NCI-H446 treated with DMSO at 0.1 percent for 48 hours (cell line): ENCODE data around the gene DDX25.
A peak's percentile ranks its signal among the peaks of the same experiment; 100 is the strongest.

ENCODE experiments used
- DNase-seq: peaks from one replicate; lab custom pipeline; 2025; lab: John Stamatoyannopoulos, UW

Gene DDX25

GRCh38 chr11:125950696-125951651, 46.7 kb downstream of the DDX25 start:
- peak; percentile 32 for DNase-seq

DNA sequence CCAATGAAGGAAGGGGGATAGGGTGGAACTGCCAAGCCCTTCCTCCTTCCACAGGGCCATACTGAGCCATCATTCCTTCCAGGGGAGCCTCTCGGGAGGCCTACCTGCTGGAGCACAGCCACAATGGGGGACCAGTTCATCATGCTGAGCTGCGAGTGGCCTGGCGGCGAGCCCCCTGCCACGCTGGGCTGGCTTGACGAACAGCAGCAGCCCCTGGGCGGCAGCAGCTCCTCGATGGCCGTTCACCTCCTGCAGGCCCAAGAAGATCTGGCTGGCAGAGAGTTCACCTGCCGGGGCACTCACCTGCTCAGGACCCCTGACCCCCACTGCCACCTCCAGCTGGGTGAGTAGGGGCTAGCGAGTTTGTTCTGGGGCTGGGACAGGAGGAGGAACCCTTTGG, 47.4 kb downstream of the DDX25 start:
- DNase-seq = no peak

DNA sequence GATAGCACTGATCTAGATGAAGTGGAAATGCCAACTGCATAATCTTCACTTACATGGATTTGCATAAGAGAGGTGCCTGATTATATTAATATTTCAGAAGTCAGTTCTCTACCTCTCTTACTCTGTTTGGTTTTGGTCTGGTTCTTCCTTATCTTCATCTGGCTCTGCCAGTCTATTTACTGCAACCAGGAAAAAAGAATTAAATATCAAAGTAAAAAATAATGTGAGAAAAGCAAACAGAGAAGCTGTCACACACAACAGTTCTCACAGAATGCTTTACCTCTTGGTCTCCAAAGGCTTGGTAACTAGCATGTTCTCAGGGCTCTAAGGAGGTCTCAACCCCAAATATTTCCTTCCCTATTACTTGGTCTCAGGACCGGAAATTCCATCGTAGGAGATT, 48.3 kb downstream of the DDX25 start:
- DNase-seq = no peak

- DNase-seq = peak; percentile 57
Measured at GRCh38 chr11:125952973-125953372, 48.7 kb downstream of the DDX25 start.

DNA sequence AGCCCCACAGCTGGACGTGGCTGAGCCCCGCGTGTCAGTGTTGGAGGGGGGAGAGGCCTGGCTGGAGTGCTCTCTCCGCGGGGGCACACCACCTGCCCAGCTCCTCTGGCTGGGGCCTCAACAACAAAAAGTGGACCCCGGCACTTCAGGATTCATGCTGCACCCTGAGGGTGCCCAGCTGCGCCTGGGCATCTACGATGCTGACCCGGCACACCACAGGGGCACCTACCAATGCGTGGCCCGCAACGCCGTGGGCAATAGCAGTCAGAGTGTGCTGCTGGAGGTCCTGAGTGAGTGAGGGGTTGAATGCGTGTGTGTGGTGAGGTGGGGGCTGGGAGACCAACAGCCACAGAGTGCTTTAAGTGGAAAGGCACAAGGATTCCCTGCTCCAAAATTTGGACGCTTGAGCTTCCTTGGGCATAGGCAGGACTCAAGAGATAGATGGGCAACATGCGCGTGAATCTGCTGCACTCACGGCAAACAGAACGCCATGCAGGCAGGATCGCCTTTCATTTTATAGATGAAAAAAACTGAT, 49.2 kb downstream of the DDX25 start:
- DNase-seq = no peak

DNA sequence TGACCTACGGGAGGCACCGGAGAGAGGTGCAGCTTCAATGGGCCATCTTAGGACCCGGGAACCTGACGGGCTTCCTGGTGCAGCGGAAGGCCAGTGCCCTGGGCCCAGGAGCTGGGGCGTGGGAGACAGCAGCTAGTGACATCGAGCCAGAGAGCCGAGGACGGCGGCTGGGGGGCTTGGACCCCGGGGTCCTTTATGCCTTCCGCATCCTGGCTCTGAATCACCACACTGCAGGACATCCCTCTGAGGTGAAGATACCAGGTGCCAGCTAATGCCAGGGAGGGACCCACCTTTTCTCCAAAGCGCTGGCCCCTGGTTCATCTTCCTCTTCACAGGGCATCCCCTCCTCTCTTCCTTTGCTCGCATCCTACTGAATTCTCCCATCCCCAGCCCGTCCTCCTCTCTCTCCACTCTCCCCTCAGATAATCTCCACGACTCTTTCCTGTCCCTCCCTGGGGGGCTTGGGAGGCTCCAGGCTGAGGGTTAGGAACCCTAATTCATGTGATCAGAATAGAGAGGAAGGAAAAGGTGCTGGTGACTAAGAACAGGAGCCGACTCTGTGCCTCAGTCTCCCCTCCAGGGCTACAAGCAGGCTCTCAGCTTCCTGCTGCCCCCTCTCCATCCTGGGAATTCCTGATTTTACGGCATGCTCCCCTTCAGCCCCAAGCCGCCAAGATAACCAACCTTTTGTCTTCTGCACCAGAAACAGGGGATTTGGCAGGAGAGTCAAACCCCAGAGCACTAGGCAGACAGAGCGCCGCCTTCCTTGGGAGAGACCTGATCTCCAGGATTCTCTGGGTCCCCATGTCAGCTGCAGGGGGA, 50.0 kb downstream of the DDX25 start:
- DNase-seq = no peak

GRCh38 chr11:125954945-125955640, 50.8 kb downstream of the DDX25 start:
- no peak for DNase-seq

GRCh38 chr11:125955856-125956255, 51.5 kb downstream of the DDX25 start:
- no peak for DNase-seq

DNA sequence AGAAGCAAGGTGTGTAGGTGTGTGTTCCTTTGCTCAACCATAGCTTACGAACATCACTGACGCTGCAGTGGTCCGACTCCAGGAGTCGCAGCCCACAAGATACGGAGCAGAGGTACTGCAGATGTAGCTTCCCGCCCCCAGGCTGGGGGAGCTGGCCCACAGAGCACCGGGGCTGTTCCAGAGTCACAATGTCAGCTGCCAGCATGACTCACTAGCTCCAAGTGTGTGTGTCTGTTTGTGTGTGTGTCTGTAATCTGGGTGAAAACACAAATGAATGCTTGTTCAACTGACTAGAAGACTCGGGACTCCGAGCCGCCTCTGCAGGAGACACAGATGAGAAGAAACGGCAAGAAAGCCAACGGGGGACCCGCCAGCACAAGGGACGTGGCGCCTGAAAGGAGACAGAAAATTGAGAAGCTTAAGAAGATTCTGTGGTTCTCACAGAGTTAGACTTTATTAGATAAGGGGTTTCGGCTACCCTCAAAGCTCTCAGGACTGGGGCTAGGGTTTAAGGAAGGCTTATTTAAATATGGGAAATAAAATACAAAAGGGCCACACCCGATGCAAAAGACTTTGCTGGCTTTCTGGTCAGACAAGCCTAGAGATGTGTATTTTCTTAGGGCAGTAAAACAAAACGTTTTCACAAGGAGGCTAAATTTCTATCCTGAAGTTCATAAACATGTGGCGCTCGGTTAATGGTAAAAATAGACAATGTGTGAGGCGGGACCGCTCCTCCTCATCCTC, 52.3 kb downstream of the DDX25 start:
- DNase-seq = no peak

DNA sequence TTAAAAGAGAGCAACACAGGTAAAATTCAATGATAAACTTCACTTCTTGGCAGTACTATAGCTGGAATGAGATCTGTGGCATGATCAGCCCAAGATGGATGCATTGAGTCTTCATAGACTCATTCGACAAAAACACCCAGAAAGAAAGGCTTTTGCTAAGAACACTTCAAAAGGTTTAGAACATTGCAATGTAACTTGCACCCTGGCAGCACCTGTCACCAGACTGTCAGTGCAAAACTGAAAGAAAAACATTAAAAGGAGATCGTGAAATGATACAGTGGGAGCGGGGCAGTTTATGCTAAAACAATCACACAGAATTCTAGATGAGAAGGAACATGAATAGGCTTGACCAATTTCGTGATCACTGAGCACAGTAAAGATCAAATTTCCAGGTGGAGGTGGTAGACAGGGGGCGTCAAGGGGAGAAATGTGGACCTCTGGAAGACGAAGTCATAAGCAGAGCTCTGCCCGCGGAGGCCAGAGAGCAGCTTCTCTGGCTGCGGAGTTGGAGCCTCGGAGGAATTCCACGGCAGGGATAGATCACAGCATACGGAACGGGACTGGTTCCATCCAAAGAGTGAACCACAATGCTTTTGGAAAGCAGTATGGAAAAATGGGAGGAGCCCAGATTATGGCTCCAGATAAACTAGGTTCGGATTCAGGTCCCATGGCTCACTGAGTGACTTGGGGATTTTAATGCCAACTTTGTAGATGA, 53.5 kb downstream of the DDX25 start:
- no peak for DNase-seq

DNA sequence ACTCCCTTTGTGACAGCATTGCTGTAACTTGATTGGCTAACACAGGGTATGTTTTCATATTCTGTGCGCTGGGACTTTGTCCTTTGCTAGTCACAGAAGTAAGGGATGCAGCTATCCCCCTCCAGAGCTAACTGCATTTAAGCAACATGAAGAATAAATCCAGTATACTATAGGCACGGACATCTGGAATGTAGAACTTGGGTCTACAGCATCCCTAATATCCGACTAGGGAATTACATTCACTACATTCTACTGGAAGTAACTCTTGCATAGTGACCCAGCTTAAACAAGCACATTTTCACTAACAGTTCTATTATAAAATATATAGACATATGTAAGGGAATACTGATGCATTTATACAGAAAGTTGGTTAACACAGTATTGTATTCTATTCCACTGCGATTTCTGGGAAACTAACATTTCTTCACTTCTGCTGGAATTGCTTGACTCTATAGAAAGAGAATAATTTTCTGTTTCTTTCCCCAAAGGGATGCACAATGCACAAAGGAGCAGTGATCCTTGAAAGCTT, 54.6 kb downstream of the DDX25 start:
- no peak for DNase-seq

- DNase-seq = no peak
Measured at GRCh38 chr11:125959511-125959910, 55.2 kb downstream of the DDX25 start.

GRCh38 chr11:125959931-125960330, 55.6 kb downstream of the DDX25 start:
- DNase-seq = no peak

- no peak for DNase-seq
Measured at GRCh38 chr11:125960771-125961170, 56.5 kb downstream of the DDX25 start.

DNA sequence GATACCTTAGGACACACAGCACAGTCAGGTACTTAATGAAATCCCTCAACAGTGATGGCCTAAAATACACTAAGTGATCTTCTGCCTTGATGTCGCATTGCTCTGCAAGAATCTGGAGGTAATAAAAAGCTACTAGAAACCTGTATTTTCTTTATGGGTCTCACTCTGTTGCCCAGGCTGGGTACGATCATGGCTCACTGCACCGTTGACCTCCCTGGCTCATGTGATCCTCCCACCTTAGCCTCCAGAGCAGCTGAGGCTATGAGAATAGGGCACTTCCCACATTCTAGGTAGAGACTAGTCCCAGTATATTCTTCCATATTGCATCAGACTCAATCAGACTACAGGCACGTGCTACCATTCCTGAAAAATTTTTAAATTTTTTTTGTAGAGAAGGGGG, 63.2 kb downstream of the DDX25 start:
- no peak for DNase-seq

- DNase-seq = no peak
Measured at GRCh38 chr11:125968354-125968753, 64.0 kb downstream of the DDX25 start.

DNA sequence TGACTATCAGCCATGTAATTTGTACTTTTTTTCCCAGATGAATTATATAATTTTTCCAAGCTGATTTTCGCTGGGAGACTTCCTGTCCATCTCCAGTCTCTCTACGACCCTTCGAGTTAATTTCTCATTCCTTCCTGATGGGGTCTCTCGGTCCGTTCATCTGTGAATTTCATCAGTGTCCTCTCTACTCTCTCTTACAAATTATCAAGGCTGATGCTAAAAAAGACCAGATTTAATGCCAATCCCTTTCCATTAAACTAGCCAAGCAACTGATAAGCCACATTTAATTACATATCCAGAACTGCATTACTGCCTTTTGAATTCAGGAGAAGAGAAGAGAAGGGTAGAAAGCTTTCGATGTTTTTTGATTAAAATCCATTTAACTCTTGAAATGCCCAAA, 67.3 kb downstream of the DDX25 start:
- DNase-seq = no peak

- DNase-seq = no peak
Measured at GRCh38 chr11:125974284-125974683, 70.0 kb downstream of the DDX25 start.

DNA sequence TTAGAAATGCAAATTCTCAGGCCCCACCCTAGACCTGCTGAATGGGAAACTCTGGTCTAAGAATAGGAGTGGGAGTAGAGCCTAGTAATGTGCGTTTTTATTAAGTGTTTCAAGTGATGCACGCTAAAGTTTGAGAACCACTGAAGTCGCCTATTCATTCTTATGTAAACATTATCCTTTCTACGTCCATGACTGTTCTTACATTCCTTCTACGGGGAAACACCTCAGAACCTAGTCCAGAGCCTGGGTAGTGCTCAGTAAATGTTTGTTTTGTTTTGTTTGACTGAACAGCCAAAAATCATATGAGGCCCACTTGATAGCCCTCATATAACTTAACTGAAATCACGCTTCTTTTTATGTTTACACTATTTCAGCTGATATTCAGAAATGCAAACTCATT, 71.3 kb downstream of the DDX25 start:
- no peak for DNase-seq

DNA sequence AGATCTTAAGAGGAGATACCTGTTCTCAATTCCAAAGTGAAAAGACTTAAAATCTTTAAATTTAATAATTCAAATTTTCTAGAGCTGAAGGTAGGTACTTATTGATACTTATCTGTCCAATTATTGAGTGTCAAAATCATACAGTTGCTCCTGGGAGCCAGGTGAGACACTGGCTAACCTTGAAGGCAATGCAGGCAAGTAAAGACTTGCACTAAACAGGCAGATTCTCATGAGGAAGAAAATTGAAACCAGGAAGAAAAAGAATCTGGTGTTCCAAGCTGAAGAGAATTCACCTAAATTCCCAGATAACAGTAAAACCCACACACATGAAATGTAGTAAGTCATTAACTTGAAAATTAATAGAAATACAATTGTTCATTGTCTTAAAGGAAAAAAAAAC, 71.8 kb downstream of the DDX25 start:
- no peak for DNase-seq

DNA sequence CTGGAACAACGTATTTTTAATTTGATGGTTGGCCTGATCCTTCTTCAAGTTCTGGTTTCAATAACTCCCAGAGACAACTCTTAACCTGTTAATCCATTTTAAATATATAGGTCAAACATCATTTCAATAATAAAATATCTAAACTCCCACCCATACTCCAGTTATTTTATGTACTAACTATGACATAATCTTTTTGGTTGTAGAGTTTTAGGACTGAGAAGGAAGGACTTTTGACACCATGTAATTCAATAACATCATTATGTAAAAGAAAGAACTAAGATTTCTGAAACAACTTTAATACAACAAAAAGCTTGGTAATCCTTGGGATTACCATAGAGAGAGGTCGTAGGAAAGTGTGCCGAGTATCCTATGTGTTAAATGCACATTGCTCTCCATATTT, 73.0 kb downstream of the DDX25 start:
- no peak for DNase-seq
